ENCODE data around the gene LSM12. TPM values are rescaled to one million over a fixed set of nuclear protein-coding genes. Genes with fewer than 3 reads are reported as not detected.

LSM12 gene
- total and polyA plus RNA-seq, 2 donors (not counting 3 experiments of a cell fraction or from before 2014, with no cell fraction given), result 36.5 to 68.9 TPM

- dilution Hi-C loops (cut with MboI; ENCODE audit: extremely low pct_ligation_motif_present, low sequenced_read_pairs) (no loop called here), intact Hi-C loops (cut with micrococcal nuclease) (loop anchor here (1.0 to 5.0 kb wide), 8 partner anchors 25 to 117 kb away; partner anchors contain the start of genes HDAC5, TMEM101 and TMUB2)
- TF ChIP-seq POLR2A (IDR thresholded peaks at IDR 0.05; ENCODE audit: low read depth, low read length) (no peak), GATA2 (IDR thresholded peaks at IDR 0.05; ENCODE audit: insufficient read depth, insufficient read length, low read depth, low read length) (peak; percentile 12), MAX (IDR thresholded peaks at IDR 0.05; ENCODE audit: insufficient read depth, insufficient read length) (no peak), MYC (IDR thresholded peaks at IDR 0.05; ENCODE audit: low read depth, low read length) (no peak)
- TF ChIP-seq, protein P1, sequence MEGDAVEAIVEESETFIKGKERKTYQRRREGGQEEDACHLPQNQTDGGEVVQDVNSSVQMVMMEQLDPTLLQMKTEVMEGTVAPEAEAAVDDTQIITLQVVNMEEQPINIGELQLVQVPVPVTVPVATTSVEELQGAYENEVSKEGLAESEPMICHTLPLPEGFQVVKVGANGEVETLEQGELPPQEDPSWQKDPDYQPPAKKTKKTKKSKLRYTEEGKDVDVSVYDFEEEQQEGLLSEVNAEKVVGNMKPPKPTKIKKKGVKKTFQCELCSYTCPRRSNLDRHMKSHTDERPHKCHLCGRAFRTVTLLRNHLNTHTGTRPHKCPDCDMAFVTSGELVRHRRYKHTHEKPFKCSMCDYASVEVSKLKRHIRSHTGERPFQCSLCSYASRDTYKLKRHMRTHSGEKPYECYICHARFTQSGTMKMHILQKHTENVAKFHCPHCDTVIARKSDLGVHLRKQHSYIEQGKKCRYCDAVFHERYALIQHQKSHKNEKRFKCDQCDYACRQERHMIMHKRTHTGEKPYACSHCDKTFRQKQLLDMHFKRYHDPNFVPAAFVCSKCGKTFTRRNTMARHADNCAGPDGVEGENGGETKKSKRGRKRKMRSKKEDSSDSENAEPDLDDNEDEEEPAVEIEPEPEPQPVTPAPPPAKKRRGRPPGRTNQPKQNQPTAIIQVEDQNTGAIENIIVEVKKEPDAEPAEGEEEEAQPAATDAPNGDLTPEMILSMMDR (IDR thresholded peaks at IDR 0.05; ENCODE audit: extremely low read depth in 1 of 2, insufficient read depth in 1 of 2, low read depth in 1 of 2, low read length in 2 of 2), result no peak
- Histone ChIP-seq H3K9ac (replicated peaks; ENCODE audit: extremely low read depth, insufficient read depth, low read length) (peak overlapping the region; percentile 64), H3K4me1 (ENCODE audit: control insufficient read depth, extremely low read depth, insufficient read depth, low read length) (peaks cover 25% of the 10 kb centered on the region), H3K4me3 (replicated peaks in 1 of 3; ENCODE audit: insufficient read depth in 1 of 3, low read depth in 1 of 3, low read length in 3 of 3) (peak overlapping the region in 2 of 3 experiments; percentile 9 to 45), H3K27me3 (ENCODE audit: control insufficient read depth in 2 of 2, insufficient read depth in 2 of 2, low read length in 2 of 2) (no peaks in the 10 kb centered on the region), H4K20me1 (replicated peaks; ENCODE audit: control insufficient read depth, extremely low read depth, insufficient read depth, low read length) (no peaks in the 10 kb centered on the region), H2AFZ (ENCODE audit: low read depth, low read length) (peak overlapping the region; percentile 73), H3K79me2 (ENCODE audit: control insufficient read depth, insufficient read depth, low read length) (peaks cover 23% of the 10 kb centered on the region), H3K27ac (ENCODE audit: insufficient read depth, low read depth, low read length) (peak overlapping the region; percentile 54), H3K9me3 (replicated peaks; ENCODE audit: control insufficient read depth, insufficient read depth, low read length) (no peaks in the 10 kb centered on the region), H3K4me2 (ENCODE audit: insufficient read depth, low read length) (peak overlapping the region; percentile 57), H3K9me1 (replicated peaks; ENCODE audit: control insufficient read depth, extremely low read depth, insufficient read depth, low read length) (no peaks in the 10 kb centered on the region), H3K36me3 (ENCODE audit: control insufficient read depth in 2 of 2, extremely low read depth in 1 of 2, insufficient read depth in 2 of 2, low read length in 2 of 2) (peaks cover 0 to 7% of the 10 kb centered on the region in 2 experiments)
- no peak for FAIRE-seq
- BruUV-seq (replicated peaks), result TSS peak; percentile 48
- DNase-seq (ENCODE audit: low read depth, low spot score), result no peak
- CTCF ChIA-PET, result interaction anchor here (0.8 to 2.4 kb wide), 5 partner anchors 14 to 98 kb away, joined by 3 to 12 read pairs (median 4); partner anchors contain the start of gene HDAC5
- POLR2A ChIA-PET, result no interaction called here
These were observed 3.5 kb upstream of the LSM12 start for GRCh38 chr17:44069974-44070454.

- dilution Hi-C loops (cut with MboI; ENCODE audit: extremely low pct_ligation_motif_present, low sequenced_read_pairs) (no loop called here), intact Hi-C loops (cut with micrococcal nuclease) (no loop called here)
- H3K4me3 ChIP-seq (replicated peaks in 1 of 3; ENCODE audit: insufficient read depth in 1 of 3, low read depth in 1 of 3, low read length in 3 of 3), result no peak overlapping the region
- no peaks in the 10 kb centered on the region for H3K9me1 ChIP-seq (replicated peaks; ENCODE audit: control insufficient read depth, extremely low read depth, insufficient read depth, low read length)
- FAIRE-seq (no peak), DNase-seq (ENCODE audit: low read depth, low spot score) (no peak)
- no peak overlapping the region for H3K4me2 ChIP-seq (ENCODE audit: insufficient read depth, low read length)
- H3K36me3 ChIP-seq (ENCODE audit: control insufficient read depth in 2 of 2, extremely low read depth in 1 of 2, insufficient read depth in 2 of 2, low read length in 2 of 2), result peaks cover 0 to 7% of the 10 kb centered on the region in 2 experiments
- no peak for TF ChIP-seq JUN (IDR thresholded peaks at IDR 0.05; ENCODE audit: borderline replicate concordance, insufficient read depth, insufficient read length, low read depth)
- no peak for TF ChIP-seq POLR2AphosphoS5 (IDR thresholded peaks at IDR 0.05; ENCODE audit: insufficient read depth, low read depth, low read length)
- TF ChIP-seq EZH2 (IDR thresholded peaks at IDR 0.05; ENCODE audit: borderline replicate concordance, low read depth, low read length, severe bottlenecking), result no peak
- no peak for TF ChIP-seq POLR2A (IDR thresholded peaks at IDR 0.05; ENCODE audit: low read depth, low read length)
- TF ChIP-seq MAX (IDR thresholded peaks at IDR 0.05; ENCODE audit: insufficient read depth, insufficient read length), result no peak
- no peak for TF ChIP-seq MYC (IDR thresholded peaks at IDR 0.05; ENCODE audit: low read depth, low read length)
- TF ChIP-seq, protein P1 (IDR thresholded peaks at IDR 0.05; ENCODE audit: extremely low read depth in 1 of 2, insufficient read depth in 1 of 2, low read depth in 1 of 2, low read length in 2 of 2), result no peak
- TF ChIP-seq GATA2 (IDR thresholded peaks at IDR 0.05; ENCODE audit: insufficient read depth, insufficient read length, low read depth, low read length), result no peak
- TF ChIP-seq FOS (IDR thresholded peaks at IDR 0.05; ENCODE audit: borderline replicate concordance, insufficient read depth, low read length), result no peak
- no peaks in the 10 kb centered on the region for H3K27me3 ChIP-seq (ENCODE audit: control insufficient read depth in 2 of 2, insufficient read depth in 2 of 2, low read length in 2 of 2)
- H3K9me3 ChIP-seq (replicated peaks; ENCODE audit: control insufficient read depth, insufficient read depth, low read length), result no peaks in the 10 kb centered on the region
- ChIA-PET CTCF (no interaction called here), POLR2A (no interaction called here)
- H3K79me2 ChIP-seq (ENCODE audit: control insufficient read depth, insufficient read depth, low read length), result peaks cover 45% of the 10 kb centered on the region
- H4K20me1 ChIP-seq (replicated peaks; ENCODE audit: control insufficient read depth, extremely low read depth, insufficient read depth, low read length), result no peaks in the 10 kb centered on the region
- no peak overlapping the region for H2AFZ ChIP-seq (ENCODE audit: low read depth, low read length)
- peaks cover 30% of the 10 kb centered on the region for H3K4me1 ChIP-seq (ENCODE audit: control insufficient read depth, extremely low read depth, insufficient read depth, low read length)
- BruUV-seq (replicated peaks), result no TSS peak
- no peak overlapping the region for H3K9ac ChIP-seq (replicated peaks; ENCODE audit: extremely low read depth, insufficient read depth, low read length)
- no peak overlapping the region for H3K27ac ChIP-seq (ENCODE audit: insufficient read depth, low read depth, low read length)
These were observed 1.1 kb upstream of the LSM12 start for GRCh38 chr17:44067545-44067940.
